ENCODE data around the gene ZNF778.

GRCh38 chr16:89230255-89230654 is 12.8 kb downstream of the ZNF778 start:
- TF ChIP-seq CTCF (IDR thresholded peaks at IDR 0.05) (no peak), POLR2A (IDR thresholded peaks at IDR 0.05) (no peak)
